ENCODE measurements around the gene NPW. TPM values are rescaled to one million over a fixed set of nuclear protein-coding genes. Genes with fewer than 3 reads are reported as not detected.

The NPW gene
- total and polyA plus RNA-seq, 2 of the 8 experiments (the other 6 are each of a cell fraction or from before 2014, with no cell fraction given): 4.0 to 10.3 TPM

GRCh38 chr16:1992704-1993317, 26.8 kb upstream of the NPW start (continued):
- TF ChIP-seq ATF3 (IDR thresholded peaks at IDR 0.05; ENCODE audit: insufficient read depth, low read depth, low read length): no peak
- TF ChIP-seq GABPA (IDR thresholded peaks at IDR 0.05; ENCODE audit: borderline replicate concordance, insufficient read depth, low read length): no peak
- peak; percentile 55 to 83; a peak in 3 of 4 replicates for TF ChIP-seq SIN3A (conservative IDR thresholded peaks at IDR 0.05 in 1 of 2, IDR thresholded peaks at IDR 0.05 in 1 of 2; ENCODE audit: low read depth in 1 of 2, low read length in 2 of 2)
- peak; percentile 71 for TF ChIP-seq TAF1 (IDR thresholded peaks at IDR 0.05; ENCODE audit: low read depth, low read length)
- TF ChIP-seq YY1 (IDR thresholded peaks at IDR 0.05; ENCODE audit: low read depth, low read length): peak; percentile 85
